RPMI7951 (cell line): Measurements from ENCODE around the gene SEC22C. TPM values are rescaled to one million over a fixed set of nuclear protein-coding genes. Genes with fewer than 3 reads are reported as not detected.

Experiments
- DNase-seq: peaks from one replicate; pipeline ENCODE4 v3.0.0-alpha.2; 2012; ENCODE audit warnings: low read depth
- total RNA-seq: library from RNA; depleted of rRNA; stranded (reverse); fragments of >200 nt; shearing (Covaris generic); gene quantifications from 2 replicates; pipeline ENCODE4 v1.2.3, GENCODE V29; 2014

Gene SEC22C
- total RNA-seq, 1 experiment from 2014 or later, result 100 TPM

GRCh38 chr3:42537350-42537749 lies 44.4 kb downstream of the SEC22C start:
- peak; percentile 50 for DNase-seq

- peak; percentile 53 for DNase-seq
These were observed 45.6 kb downstream of the SEC22C start for GRCh38 chr3:42535981-42536784.

- DNase-seq, result no peak
These were observed 48.4 kb downstream of the SEC22C start for GRCh38 chr3:42533161-42533897.

- no peak for DNase-seq
These were observed 49.5 kb downstream of the SEC22C start for GRCh38 chr3:42532229-42532628.

GRCh38 chr3:42531470-42531869 lies 50.3 kb downstream of the SEC22C start:
- no peak for DNase-seq

- DNase-seq, result no peak
These were observed 51.7 kb downstream of the SEC22C start for GRCh38 chr3:42530073-42530472.

GRCh38 chr3:42529468-42529867 lies 52.3 kb downstream of the SEC22C start:
- no peak for DNase-seq

- no peak for DNase-seq
These were observed 54.3 kb downstream of the SEC22C start for GRCh38 chr3:42527368-42527917.

- no peak for DNase-seq
These were observed 55.0 kb downstream of the SEC22C start for GRCh38 chr3:42526616-42527367.

- no peak for DNase-seq
These were observed 55.9 kb downstream of the SEC22C start for GRCh38 chr3:42525736-42526345.

GRCh38 chr3:42525212-42525611 lies 56.6 kb downstream of the SEC22C start:
- no peak for DNase-seq

GRCh38 chr3:42524751-42525150 lies 57.0 kb downstream of the SEC22C start:
- DNase-seq, result no peak

GRCh38 chr3:42520906-42521305 lies 60.9 kb downstream of the SEC22C start:
- DNase-seq, result no peak

- DNase-seq, result no peak
These were observed 61.4 kb downstream of the SEC22C start for GRCh38 chr3:42520336-42520735.

GRCh38 chr3:42519568-42519962 lies 62.2 kb downstream of the SEC22C start:
- DNase-seq, result no peak

- DNase-seq, result no peak
These were observed 62.8 kb downstream of the SEC22C start for GRCh38 chr3:42518800-42519567.

- DNase-seq, result no peak
These were observed 64.7 kb downstream of the SEC22C start for GRCh38 chr3:42517117-42517516.

GRCh38 chr3:42516443-42516842 lies 65.3 kb downstream of the SEC22C start:
- no peak for DNase-seq

- DNase-seq, result no peak
These were observed 65.8 kb downstream of the SEC22C start for GRCh38 chr3:42515976-42516375.

GRCh38 chr3:42515391-42515916 lies 66.3 kb downstream of the SEC22C start:
- no peak for DNase-seq

GRCh38 chr3:42514876-42515275 lies 66.9 kb downstream of the SEC22C start:
- DNase-seq, result no peak
